H1 (cell line): ENCODE measurements around the gene SYNDIG1. TPM values are rescaled to one million over a fixed set of nuclear protein-coding genes. Genes with fewer than 3 reads are reported as not detected.

Experiments
- CTCF ChIA-PET: fragments of 300-600 bp; sonication (Branson Sonifier 250); formaldehyde crosslinking; loops from one replicate; lab custom pipeline; 2021; ENCODE audit not compliant: partially characterized antibody; lab: Charles Lee
- POLR2A ChIA-PET: fragments of 300-600 bp; sonication (Branson Sonifier 250); formaldehyde crosslinking; loops from one replicate; lab custom pipeline; 2021; ENCODE audit warnings: inconsistent platforms; ENCODE audit not compliant: partially characterized antibody; lab: Charles Lee
- DNase-seq, 2 experiments: peaks; one replicate each; pipeline versions ENCODE4 v3.0.0 to v3.0.0-alpha.2; 2010 to 2022; ENCODE audit warnings: low spot score in 2 of 2, low read depth in 1 of 2, mixed read lengths in 1 of 2
- FAIRE-seq: peaks from 2 replicates; lab custom pipeline; 2011; peaks lifted over from hg19 to GRCh38; lab: Jason Lieb, UNC
- H2AFZ ChIP-seq: 2 replicates; pipeline ENCODE4 v1.8.1; 2012; ENCODE audit warnings: low read length, inconsistent platforms
- H2AK5ac ChIP-seq: 2 replicates; pipeline ENCODE4 v1.6.1; 2013; ENCODE audit warnings: low read depth, low read length
- H2BK120ac ChIP-seq: replicated peaks from 2 replicates; pipeline ENCODE3; 2013; ENCODE audit warnings: low read depth, low read length, inconsistent platforms
- H2BK12ac ChIP-seq: 2 replicates; pipeline ENCODE4 v1.6.1; 2013; ENCODE audit warnings: low read depth, low read length
- H2BK15ac ChIP-seq: 2 replicates; pipeline ENCODE4 v1.6.1; 2013; ENCODE audit warnings: low read length
- H2BK20ac ChIP-seq: 2 replicates; pipeline ENCODE4 v1.6.1; 2013; ENCODE audit warnings: low read length
- H2BK5ac ChIP-seq: 2 replicates; pipeline ENCODE4 v1.6.1; 2013; ENCODE audit warnings: low read depth, low read length
- H3K14ac ChIP-seq: 2 replicates; pipeline ENCODE4 v1.6.1; 2013; ENCODE audit warnings: inconsistent platforms; ENCODE audit not compliant: insufficient read length
- H3K18ac ChIP-seq: 2 replicates; pipeline ENCODE4 v1.6.1; 2013; ENCODE audit warnings: low read length; ENCODE audit errors: extremely low read depth
- H3K23ac ChIP-seq: 2 replicates; pipeline ENCODE4 v1.6.1; 2013; ENCODE audit warnings: inconsistent platforms; ENCODE audit not compliant: insufficient read length
- H3K23me2 ChIP-seq: 2 replicates; pipeline ENCODE4 v1.6.1; 2013; ENCODE audit warnings: low read depth, low read length
- H3K27ac ChIP-seq: 2 replicates; pipeline ENCODE4 v1.6.1; 2011; ENCODE audit warnings: low read depth, low read length, inconsistent platforms
- H3K27me3 ChIP-seq, 4 experiments: replicated peaks in 1 of 4; 1 replicate in 1 of 4; 2 replicates in 3 of 4; pipeline versions ENCODE4 v1.6.1 to v1.8.1; 2011 to 2013; ENCODE audit warnings: low read length in 3 of 4, mild to moderate bottlenecking in 3 of 4, inconsistent platforms in 2 of 4, mixed read lengths in 2 of 4, moderate library complexity in 1 of 4; ENCODE audit not compliant: control insufficient read depth in 3 of 4, insufficient read depth in 3 of 4; ENCODE audit errors: extremely low read depth in 1 of 4
- H3K36me3 ChIP-seq, 4 experiments: 2 replicates each; pipeline versions ENCODE4 v1.6.1 to v1.8.1; 2011 to 2013; ENCODE audit warnings: mild to moderate bottlenecking in 4 of 4, low read length in 3 of 4, moderate library complexity in 2 of 4, control low read depth in 1 of 4, inconsistent platforms in 1 of 4; ENCODE audit not compliant: insufficient read depth in 4 of 4, control insufficient read depth in 2 of 4
- H3K4ac ChIP-seq: replicated peaks from 2 replicates; pipeline ENCODE3; 2013; ENCODE audit warnings: low read length, low read depth, mixed read lengths, inconsistent platforms; ENCODE audit not compliant: insufficient read length
- H3K4me1 ChIP-seq, 4 experiments: replicated peaks in 1 of 4; 1 replicate in 1 of 4; 2 replicates in 3 of 4; pipeline versions ENCODE4 v1.6.1 to v1.8.1; 2011 to 2013; ENCODE audit warnings: low read length in 3 of 4, inconsistent platforms in 2 of 4, mixed read lengths in 1 of 4; ENCODE audit not compliant: insufficient read depth in 4 of 4, control insufficient read depth in 3 of 4
- H3K4me2 ChIP-seq, 2 experiments: 2 replicates each; pipeline versions ENCODE4 v1.6.1 to v1.8.1; 2011 to 2013; ENCODE audit warnings: low read depth in 2 of 2, low read length in 2 of 2, control low read depth in 1 of 2, inconsistent platforms in 1 of 2, mild to moderate bottlenecking in 1 of 2; ENCODE audit not compliant: insufficient read depth in 1 of 2
- H3K4me3 ChIP-seq, 4 experiments: fragments of 200-600, 300-600 bp in 1 of 4; sonication (generic), shearing (Covaris generic), sonication (Bioruptor Twin) in 1 of 4; 2 replicates each; pipeline versions ENCODE4 v1.5.1 to v1.8.1; 2011 to 2016; ENCODE audit warnings: low read length in 4 of 4, low read depth in 3 of 4, control low read depth in 2 of 4, inconsistent platforms in 2 of 4, mild to moderate bottlenecking in 2 of 4, mixed read lengths in 1 of 4, moderate library complexity in 1 of 4; ENCODE audit not compliant: insufficient read depth in 2 of 4; ENCODE audit errors: extremely low read depth in 1 of 4
- H3K56ac ChIP-seq: replicated peaks from 2 replicates; pipeline ENCODE3; 2013; ENCODE audit warnings: low read depth, mild to moderate bottlenecking, mixed read lengths, low read length, inconsistent platforms; ENCODE audit not compliant: insufficient read length
- H3K79me1 ChIP-seq: 2 replicates; pipeline ENCODE4 v1.6.1; 2013; ENCODE audit warnings: low read depth, low read length, control low read depth
- H3K79me2 ChIP-seq, 2 experiments: 2 replicates each; pipeline versions ENCODE4 v1.6.1 to v1.8.1; 2012 to 2013; ENCODE audit warnings: low read length in 2 of 2, mild to moderate bottlenecking in 2 of 2, inconsistent platforms in 1 of 2; ENCODE audit not compliant: insufficient read depth in 2 of 2, control insufficient read depth in 1 of 2
- H3K9ac ChIP-seq, 4 experiments: replicated peaks in 1 of 4; 1 replicate in 1 of 4; 2 replicates in 3 of 4; pipeline versions ENCODE4 v1.6.1 to v1.8.1; 2011 to 2013; ENCODE audit warnings: low read depth in 3 of 4, low read length in 3 of 4, control low read depth in 2 of 4, mild to moderate bottlenecking in 2 of 4, moderate library complexity in 2 of 4, inconsistent platforms in 1 of 4; ENCODE audit errors: extremely low read depth in 1 of 4
- H3K9me3 ChIP-seq, 2 experiments: 2 replicates each; pipeline versions ENCODE4 v1.6.1 to v1.8.1; 2012 to 2013; ENCODE audit warnings: mild to moderate bottlenecking in 2 of 2, moderate library complexity in 2 of 2, control low read depth in 1 of 2, inconsistent platforms in 1 of 2, low read depth in 1 of 2, low read length in 1 of 2, mixed read lengths in 1 of 2; ENCODE audit not compliant: insufficient read depth in 2 of 2
- H4K20me1 ChIP-seq, 2 experiments: replicated peaks in 1 of 2; 2 replicates each; pipeline versions ENCODE3 to v1.8.1; 2011 to 2013; ENCODE audit warnings: inconsistent platforms in 2 of 2, low read length in 2 of 2, mild to moderate bottlenecking in 1 of 2; ENCODE audit not compliant: insufficient read depth in 2 of 2, control insufficient read depth in 1 of 2
- H4K5ac ChIP-seq: 2 replicates; pipeline ENCODE4 v1.6.1; 2013; ENCODE audit warnings: low read length, low read depth, mixed read lengths, inconsistent platforms; ENCODE audit not compliant: insufficient read length
- H4K8ac ChIP-seq: 2 replicates; pipeline ENCODE4 v1.8.0; 2013; ENCODE audit warnings: mild to moderate bottlenecking, moderate library complexity, low read length, inconsistent platforms; ENCODE audit not compliant: insufficient read depth; ENCODE audit errors: extremely low read depth
- H4K91ac ChIP-seq: replicated peaks from 2 replicates; pipeline ENCODE3; 2013; ENCODE audit warnings: low read length, mixed read lengths, inconsistent platforms; ENCODE audit not compliant: insufficient read length
- EP300 ChIP-seq, 2 experiments: IDR thresholded peaks; 1 replicate in 1 of 2; 2 replicates in 1 of 2; pipeline ENCODE4 v1.6.1; 2011 to 2012; ENCODE audit warnings: low read depth in 2 of 2, low read length in 2 of 2, mild to moderate bottlenecking in 2 of 2, borderline replicate concordance in 1 of 2, inconsistent platforms in 1 of 2, moderate library complexity in 1 of 2
- RBBP5 ChIP-seq: IDR thresholded peaks from 2 replicates; pipeline ENCODE4 v1.7.1; 2012; ENCODE audit warnings: low read depth, mild to moderate bottlenecking, inconsistent platforms, low read length, moderate library complexity, borderline replicate concordance
- SRF ChIP-seq: IDR thresholded peaks from 2 replicates; pipeline ENCODE4 v1.6.1; 2011; ENCODE audit warnings: mild to moderate bottlenecking, low read depth, low read length, moderate library complexity
- WGBS, 2 experiments: shearing (Covaris generic) in 1 of 2; methylation state at CpG; one replicate each; pipeline versions ENCODE4 v1.1.6 to v1.1.7; 2013 to 2015; ENCODE audit warnings: low lambda C conversion rate in 2 of 2, mixed read lengths in 2 of 2, inconsistent platforms in 1 of 2, low coverage in 1 of 2, missing lambda C conversion rate in 1 of 2; ENCODE audit not compliant: insufficient replicate concordance in 2 of 2, insufficient coverage in 1 of 2, insufficient read length in 1 of 2; ENCODE audit errors: extremely low coverage in 1 of 2, missing lambda C conversion rate in 1 of 2; 5-methylcytosine and 5-hydroxymethylcytosine counted together
- polyA plus RNA-seq, 7 experiments: library from polyadenylated mRNA; depleted of rRNA in 3 of 7; stranded (reverse) in 5 of 7; unstranded in 2 of 7; fragments of >200 nt in 5 of 7; fragments of 200-250 nt in 2 of 7; gene quantifications; 1 replicate in 5 of 7; 2 replicates in 1 of 7; 4 replicates in 1 of 7; pipeline versions ENCODE4 v1.2.1 to v1.2.3, GENCODE V29; 2011 to 2013; ENCODE audit warnings: missing spikeins in 2 of 7, mixed read lengths in 2 of 7
- total RNA-seq: library from RNA; stranded (reverse); fragmentation: NEBNext Ultra II Directional; extraction: Animal tissue kit (Norgen Biotek cat#: 25700); gene quantifications from 2 replicates; pipeline ENCODE4 v1.2.1, GENCODE V29; 2021

Gene SYNDIG1
- total and polyA plus RNA-seq, 2 of the 8 experiments (the other 6 are each of a cell fraction or from before 2014, with no cell fraction given): 6.5 to 7.8 TPM

GRCh38 chr20:24580006-24580405 lies 110.6 kb downstream of the SYNDIG1 start:
- TF ChIP-seq RBBP5 (no peak), SRF (no peak), EP300 (IDR thresholded peaks at IDR 0.05; ENCODE audit: borderline replicate concordance in 1 of 2, low read depth in 2 of 2, low read length in 2 of 2) (no peak)

More at GRCh38 chr20:24580006-24580405, 110.6 kb downstream of the SYNDIG1 start:
- no peak overlapping the region for H2BK15ac ChIP-seq
- no peaks in the 10 kb centered on the region; the same call in 1 of the 2 replicates for H3K23me2 ChIP-seq
- H4K5ac ChIP-seq: no peak overlapping the region
- no peaks in the 10 kb centered on the region; a peak in 1 of 7 replicates for H3K4me1 ChIP-seq
- H3K23ac ChIP-seq: no peak overlapping the region
- no peak overlapping the region for H3K27ac ChIP-seq
- H2BK20ac ChIP-seq: no peak overlapping the region
- H3K9ac ChIP-seq: no peak overlapping the region
- H3K27me3 ChIP-seq: no peaks in the 10 kb centered on the region
- CTCF ChIA-PET: interaction anchor here (0.8 kb wide), 1 partner anchor 13 kb away, joined by 3 read pairs; no protein-coding TSS in a partner anchor
- no peak overlapping the region for H2AK5ac ChIP-seq
- no peak overlapping the region for H3K4ac ChIP-seq
- no peak overlapping the region for H2BK12ac ChIP-seq
- H3K79me2 ChIP-seq: no peaks in the 10 kb centered on the region
- FAIRE-seq: no peak
- no peaks in the 10 kb centered on the region for H3K79me1 ChIP-seq
- no peak overlapping the region for H2BK120ac ChIP-seq
- 85% methylated on average over 8 of the region's 8 CpGs; no CpG with 5 or more reads in 1 of the 2 experiments for WGBS, 2 experiments
- H3K4me2 ChIP-seq: no peak overlapping the region
- H2AFZ ChIP-seq: no peak overlapping the region
- H3K18ac ChIP-seq: no peak overlapping the region
- no peaks in the 10 kb centered on the region for H3K9me3 ChIP-seq
- no peak overlapping the region for H2BK5ac ChIP-seq
- H3K56ac ChIP-seq: no peak overlapping the region
- no peak overlapping the region for H3K14ac ChIP-seq
- peaks cover 5 to 6% of the 10 kb centered on the region in 2 experiments for H4K20me1 ChIP-seq
- H4K8ac ChIP-seq: no peak overlapping the region
- no peak for DNase-seq
- POLR2A ChIA-PET: no interaction called here
- H3K4me3 ChIP-seq: no peak overlapping the region
- no peaks in the 10 kb centered on the region for H3K36me3 ChIP-seq
- H4K91ac ChIP-seq: no peak overlapping the region
